Right lobe of liver (tissue), 6 donors: ENCODE data around the gene CELF4. TPM values are rescaled to one million over a fixed set of nuclear protein-coding genes. Genes with fewer than 3 reads are reported as not detected.
"Not testable (repeated sequence)": the region's sequence is repeated elsewhere in the genome, so short reads cannot be mapped to it uniquely, and the experiment has no call there.

Experiments
- ATAC-seq, 4 donors: fragments of 200-7000 bp; cut with Tn5 transposase; one replicate each; pipeline ENCODE4 v1.9.1; 2020; ENCODE audit warnings: mild to moderate bottlenecking in 4 of 4, moderate library complexity in 4 of 4
- DNase-seq, 3 donors: peaks; one replicate each; pipeline ENCODE4 v3.0.0-alpha.2; 2020
- H3K27ac ChIP-seq, 3 donors: fragments of 200-600 bp; one replicate each; pipeline ENCODE4 v1.8.0; 2022
- H3K27me3 ChIP-seq, 2 donors: fragments of 200-600 bp; one replicate each; pipeline ENCODE4 v1.8.0; 2022
- H3K36me3 ChIP-seq, 4 donors: fragments of 200-600 bp; sonication (generic) in 1 of 4; one replicate each; pipeline versions ENCODE4 v1.5.1 to v1.8.0; 2017 to 2022; ENCODE audit warnings: control low read depth in 1 of 4
- H3K4me1 ChIP-seq, 4 donors: fragments of 200-600 bp; sonication (generic) in 1 of 4; one replicate each; pipeline versions ENCODE4 v1.5.1 to v1.8.0; 2017 to 2022; ENCODE audit warnings: control low read depth in 1 of 4
- H3K4me3 ChIP-seq, 3 donors: fragments of 200-600 bp; one replicate each; pipeline ENCODE4 v1.8.0; 2022
- H3K9me3 ChIP-seq, 4 donors: fragments of 200-600 bp; sonication (generic) in 1 of 4; one replicate each; pipeline versions ENCODE4 v1.5.1 to v1.8.0; 2017 to 2022; ENCODE audit warnings: control low read depth in 1 of 4
- CTCF ChIP-seq, 4 donors: fragments of 200-600 bp in 3 of 4; fragments of 450-650 bp in 1 of 4; IDR thresholded peaks; one replicate each; pipeline versions ENCODE4 v1.5.1 to v1.8.0; 2016 to 2022; ENCODE audit warnings: antibody characterized with exemption in 4 of 4, mild to moderate bottlenecking in 2 of 4
- POLR2A ChIP-seq: fragments of 450-650 bp; IDR thresholded peaks from one replicate; pipeline ENCODE4 v1.6.1; 2017; ENCODE audit warnings: antibody characterized with exemption, mild to moderate bottlenecking
- WGBS: methylation state at CpG from one replicate; pipeline ENCODE4 v1.1.6; 2018; ENCODE audit warnings: low coverage, low lambda C conversion rate; ENCODE audit not compliant: insufficient coverage; ENCODE audit errors: missing lambda C conversion rate; 5-methylcytosine and 5-hydroxymethylcytosine counted together
- intact Hi-C, 2 donors: fragments of 100-400 bp; cut with DNase I; formaldehyde crosslinking; loops; one replicate each; pipeline versions ENCODE4 v1.11.2 to v1.14.1; 2022
- total RNA-seq, 6 experiments: library from RNA; depleted of rRNA in 2 of 6; stranded (reverse); fragments of >200 nt in 2 of 6; fragmentation: NEBNext Ultra II Directional in 3 of 6; extraction: Animal tissue kit (Norgen Biotek cat#: 25700) in 3 of 6; gene quantifications; one replicate each; pipeline versions ENCODE4 v1.1.0 to v1.2.4, GENCODE V29; 2016 to 2023
- donor health status: DM: no; HTN: yes; CAD: no.
- donor health status: DM: no; HTN: no; CAD: no.
- donor health status: DM: no; HTN: no; CAD: no.
- donor health status: DM: no; HTN: yes; CAD: no.
- donor health status: DM: no; HTN: yes; CAD: no.

The CELF4 gene
- total RNA-seq, 6 experiments from 2014 or later: 0.06 TPM; not detected in 5

- no peak overlapping the region for H3K27ac ChIP-seq
- H3K27me3 ChIP-seq: no peaks in the 10 kb centered on the region
- peak in 2 of 4 donors; percentile 25 to 31 for ATAC-seq
- H3K36me3 ChIP-seq: no peaks in the 10 kb centered on the region
- no peak for DNase-seq
- no peaks in the 10 kb centered on the region for H3K9me3 ChIP-seq
- H3K4me1 ChIP-seq: no peaks in the 10 kb centered on the region
- WGBS: 11% methylated on average over 8 of the region's 8 CpGs
- TF ChIP-seq CTCF (IDR thresholded peaks at IDR 0.05): no peak
- intact Hi-C loops: no loop called here
- no peak overlapping the region for H3K4me3 ChIP-seq
These were observed 99.6 kb downstream of the CELF4 start for GRCh38 chr18:37465958-37466357.

- Histone ChIP-seq H3K36me3 (no peaks in the 10 kb centered on the region), H3K27ac (no peak overlapping the region), H3K9me3 (no peaks in the 10 kb centered on the region), H3K4me3 (no peak overlapping the region), H3K4me1 (no peaks in the 10 kb centered on the region), H3K27me3 (no peaks in the 10 kb centered on the region)
- intact Hi-C loops: no loop called here
- DNase-seq (no peak), ATAC-seq (no peak)
- TF ChIP-seq CTCF (IDR thresholded peaks at IDR 0.05) (no peak), POLR2A (no peak)
- WGBS: 40% methylated on average over 1 of the region's 2 CpGs
These were observed 101.3 kb downstream of the CELF4 start for GRCh38 chr18:37464257-37464656.

GRCh38 chr18:37461329-37461728 lies 104.3 kb downstream of the CELF4 start:
- H3K4me3 ChIP-seq, H3K36me3 ChIP-seq, ATAC-seq, H3K9me3 ChIP-seq, H3K4me1 ChIP-seq, H3K27ac ChIP-seq, H3K27me3 ChIP-seq, intact Hi-C loops, DNase-seq: not testable (repeated sequence)
- 65% methylated on average over 2 of the region's 6 CpGs for WGBS

- ATAC-seq: no peak
- no peak for TF ChIP-seq POLR2A
- TF ChIP-seq CTCF (IDR thresholded peaks at IDR 0.05): no peak
- WGBS: 33% methylated on average over 1 of the region's 1 CpG
- no peaks in the 10 kb centered on the region for H3K36me3 ChIP-seq
- no peak for DNase-seq
- intact Hi-C loops: no loop called here
- H3K27me3 ChIP-seq: no peaks in the 10 kb centered on the region
- no peak overlapping the region for H3K4me3 ChIP-seq
- H3K4me1 ChIP-seq: no peaks in the 10 kb centered on the region
- H3K27ac ChIP-seq: no peak overlapping the region
- H3K9me3 ChIP-seq: no peaks in the 10 kb centered on the region
These were observed 105.0 kb downstream of the CELF4 start for GRCh38 chr18:37460604-37461003.

- TF ChIP-seq CTCF (IDR thresholded peaks at IDR 0.05) (no peak), POLR2A (no peak)
- Histone ChIP-seq H3K36me3 (no peaks in the 10 kb centered on the region), H3K27me3 (no peaks in the 10 kb centered on the region), H3K9me3 (no peaks in the 10 kb centered on the region), H3K4me1 (no peaks in the 10 kb centered on the region), H3K27ac (no peak overlapping the region), H3K4me3 (no peak overlapping the region)
- WGBS: 51% methylated on average over 6 of the region's 6 CpGs
- ATAC-seq (no peak), DNase-seq (no peak)
- intact Hi-C loops: no loop called here
These were observed 106.9 kb downstream of the CELF4 start for GRCh38 chr18:37458697-37459096.
